ENCODE measurements around the gene SERTAD3.

DNA sequence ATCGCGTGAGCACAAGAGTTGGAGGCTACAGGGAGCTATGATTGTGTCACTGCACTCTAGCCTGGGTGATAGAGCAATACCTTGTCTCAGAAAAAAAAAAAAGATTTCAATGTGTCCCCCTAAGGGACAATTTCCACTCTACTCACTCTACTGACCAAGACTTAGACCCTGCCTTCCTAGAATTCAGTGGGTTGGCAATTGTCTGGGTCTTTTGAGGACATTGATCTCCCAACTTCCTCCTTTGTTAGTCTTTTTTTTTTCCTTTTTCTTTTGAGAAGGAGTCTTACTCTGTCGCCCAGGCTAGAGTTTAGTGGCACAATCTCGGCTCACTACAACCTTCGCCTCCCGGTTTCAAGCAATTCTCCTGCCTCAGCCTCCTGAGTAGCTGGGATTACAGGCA lies 24.9 kb upstream of the SERTAD3 start:
- no peak for TF ChIP-seq POLR2A (IDR thresholded peaks at IDR 0.05)
- TF ChIP-seq, protein P1, sequence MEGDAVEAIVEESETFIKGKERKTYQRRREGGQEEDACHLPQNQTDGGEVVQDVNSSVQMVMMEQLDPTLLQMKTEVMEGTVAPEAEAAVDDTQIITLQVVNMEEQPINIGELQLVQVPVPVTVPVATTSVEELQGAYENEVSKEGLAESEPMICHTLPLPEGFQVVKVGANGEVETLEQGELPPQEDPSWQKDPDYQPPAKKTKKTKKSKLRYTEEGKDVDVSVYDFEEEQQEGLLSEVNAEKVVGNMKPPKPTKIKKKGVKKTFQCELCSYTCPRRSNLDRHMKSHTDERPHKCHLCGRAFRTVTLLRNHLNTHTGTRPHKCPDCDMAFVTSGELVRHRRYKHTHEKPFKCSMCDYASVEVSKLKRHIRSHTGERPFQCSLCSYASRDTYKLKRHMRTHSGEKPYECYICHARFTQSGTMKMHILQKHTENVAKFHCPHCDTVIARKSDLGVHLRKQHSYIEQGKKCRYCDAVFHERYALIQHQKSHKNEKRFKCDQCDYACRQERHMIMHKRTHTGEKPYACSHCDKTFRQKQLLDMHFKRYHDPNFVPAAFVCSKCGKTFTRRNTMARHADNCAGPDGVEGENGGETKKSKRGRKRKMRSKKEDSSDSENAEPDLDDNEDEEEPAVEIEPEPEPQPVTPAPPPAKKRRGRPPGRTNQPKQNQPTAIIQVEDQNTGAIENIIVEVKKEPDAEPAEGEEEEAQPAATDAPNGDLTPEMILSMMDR (IDR thresholded peaks at IDR 0.05) = no peak
